Large intestine (tissue), 3 donors: ENCODE measurements around the gene TMEM255B. TPM values are rescaled to one million over a fixed set of nuclear protein-coding genes. Genes with fewer than 3 reads are reported as not detected.

Experiments
- DNase-seq, 2 donors: peaks; one replicate each; pipeline versions ENCODE4 v3.0.0 to v3.0.0-alpha.2; 2013
- H3K27ac ChIP-seq: one replicate; pipeline ENCODE4 v1.5.1; 2013; ENCODE audit warnings: low read length
- H3K27me3 ChIP-seq: 2 replicates; pipeline ENCODE4 v1.6.1; 2013; ENCODE audit warnings: low read length; ENCODE audit not compliant: control insufficient read depth, insufficient read depth
- H3K36me3 ChIP-seq: 2 replicates; pipeline ENCODE4 v1.6.1; 2013; ENCODE audit warnings: low read length; ENCODE audit not compliant: control insufficient read depth, insufficient read depth
- H3K4me1 ChIP-seq: one replicate; pipeline ENCODE4 v1.6.1; 2013; ENCODE audit warnings: low read length; ENCODE audit not compliant: control insufficient read depth, insufficient read depth
- H3K4me3 ChIP-seq: one replicate; pipeline ENCODE4 v1.5.1; 2013; ENCODE audit warnings: low read length
- H3K9me3 ChIP-seq: one replicate; pipeline ENCODE4 v1.6.1; 2013; ENCODE audit warnings: mild to moderate bottlenecking, low read depth, low read length, moderate library complexity; ENCODE audit not compliant: control insufficient read depth
- WGBS: methylation state at CpG from one replicate; pipeline ENCODE4 v1.1.5; 2013; ENCODE audit warnings: low lambda C conversion rate; ENCODE audit not compliant: insufficient coverage; 5-methylcytosine and 5-hydroxymethylcytosine counted together
- polyA plus RNA-seq: library from polyadenylated mRNA; unstranded; fragments of 120-200 nt; gene quantifications from one replicate; pipeline ENCODE4 v1.2.1, GENCODE V29; 2013

Gene TMEM255B
- polyA plus RNA-seq, 1 donor, result 5.1 TPM

DNA sequence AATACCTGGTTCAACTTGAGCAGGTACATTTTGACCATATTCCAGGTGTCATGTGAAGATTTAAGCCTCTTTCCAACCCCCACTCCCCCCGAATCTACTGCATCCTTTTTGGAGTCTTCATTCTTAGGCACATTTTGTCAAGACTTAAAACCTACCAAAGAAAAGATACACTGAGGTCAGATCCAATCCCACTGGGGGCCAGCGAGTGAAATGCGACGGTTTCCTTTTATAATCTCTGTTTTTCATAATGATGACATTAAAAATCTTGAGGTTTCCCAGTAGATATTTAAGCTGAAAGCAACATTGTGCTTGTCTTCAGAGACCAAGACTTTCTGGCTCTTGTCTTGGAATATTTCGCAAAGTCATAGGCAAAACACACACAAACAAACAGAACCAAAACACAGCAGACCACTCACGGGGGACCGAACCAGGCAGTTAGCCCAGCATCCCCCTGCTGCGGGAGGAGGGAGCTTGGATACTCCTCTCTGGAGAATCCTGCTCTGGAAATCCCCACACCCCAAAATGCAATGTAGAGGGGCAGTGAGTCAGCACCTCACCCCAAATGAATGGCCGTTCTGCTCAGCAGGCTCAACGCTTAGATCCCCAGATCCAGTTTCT is 105.4 kb downstream of the TMEM255B start:
- H3K36me3 ChIP-seq, result no peaks in the 10 kb centered on the region
- no CpG with 5 or more reads among the region's 10 CpGs for WGBS
- H3K27me3 ChIP-seq, result peaks cover 8% of the 10 kb centered on the region
- no peak for DNase-seq
- no peak overlapping the region for H3K27ac ChIP-seq
- peaks cover 28% of the 10 kb centered on the region for H3K4me1 ChIP-seq
- H3K4me3 ChIP-seq, result peak overlapping the region; percentile 47
- no peaks in the 10 kb centered on the region for H3K9me3 ChIP-seq

DNA sequence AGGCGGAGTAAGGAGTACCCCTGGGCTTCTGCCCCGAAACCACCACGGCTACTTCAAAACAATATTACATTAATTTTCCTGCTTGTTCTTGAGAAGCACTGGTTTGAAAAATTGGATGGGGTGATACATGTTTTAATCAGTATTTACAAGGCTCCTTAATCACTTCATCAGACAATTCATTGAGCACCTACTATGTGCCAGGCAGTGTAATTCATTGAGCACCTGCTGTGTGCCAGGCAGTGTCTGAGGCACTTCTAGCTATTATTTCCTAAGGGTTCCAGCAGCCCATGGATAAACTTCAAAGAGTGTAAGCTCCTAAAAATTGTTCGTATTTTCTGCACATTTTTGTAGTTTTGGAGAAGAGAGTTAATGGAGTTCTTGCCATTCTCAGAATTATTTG is 106.4 kb downstream of the TMEM255B start:
- Histone ChIP-seq H3K36me3 (no peaks in the 10 kb centered on the region), H3K9me3 (no peaks in the 10 kb centered on the region), H3K4me3 (no peak overlapping the region), H3K4me1 (peaks cover 17% of the 10 kb centered on the region), H3K27ac (no peak overlapping the region), H3K27me3 (peaks cover 8% of the 10 kb centered on the region)
- no peak for DNase-seq
- no CpG with 5 or more reads among the region's 4 CpGs for WGBS

Other genes with a start within 250 kb of the TMEM255B start
- gene TFDP1, start 174.5 kb upstream of the TMEM255B start, polyA plus RNA-seq, result 68.0 TPM
- gene ATP4B, start 101.0 kb upstream of the TMEM255B start, polyA plus RNA-seq, result 0.04 TPM
- 0.16 TPM for gene GRK1, start 92.0 kb upstream of the TMEM255B start, polyA plus RNA-seq
- 48.4 TPM for gene GAS6, start 104.8 kb downstream of the TMEM255B start, polyA plus RNA-seq
- 0.34 TPM for gene C13orf46, start 214.8 kb downstream of the TMEM255B start, polyA plus RNA-seq